HepG2 (cell line): Measurements from ENCODE around the gene SUPT6H. TPM values are rescaled to one million over a fixed set of nuclear protein-coding genes. Genes with fewer than 3 reads are reported as not detected.

ENCODE experiments used
- ATAC-seq: fragments of 200-7000 bp; cut with Tn5 transposase; 3 replicates; pipeline ENCODE4 v1.9.1; 2020; ENCODE audit warnings: mild to moderate bottlenecking, moderate library complexity
- BruUV-seq: library from RNA; stranded (reverse); fragments of 400-500 nt; replicated peaks from 2 replicates; lab custom pipeline; 2021; lab: Mats Ljungman, UMichigan
- CTCF ChIA-PET: fragments of 300-600 bp; formaldehyde crosslinking; extraction: SDS; loops from one replicate; lab custom pipeline; 2021; ENCODE audit warnings: low total read pairs, inconsistent platforms, low intra/inter-chr PET ratio; lab: Yijun Ruan, JAX
- POLR2A ChIA-PET: fragments of 350-600 bp; sonication (Branson Sonifier 250); formaldehyde crosslinking; loops from one replicate; lab custom pipeline; 2020; ENCODE audit warnings: antibody characterized with exemption, inconsistent platforms; lab: Yijun Ruan, JAX
- DNase-seq: peaks from one replicate; pipeline ENCODE4 v3.0.0-alpha.2; 2015; ENCODE audit warnings: low spot score
- FAIRE-seq: peaks from 3 replicates; lab custom pipeline; 2011; peaks lifted over from hg19 to GRCh38; lab: Jason Lieb, UNC
- H2AFZ ChIP-seq: one replicate; pipeline ENCODE4 v1.6.1; 2011; ENCODE audit warnings: low read length, inconsistent platforms
- H3K27ac ChIP-seq: fragments of 300-600 bp; 3 replicates; pipeline ENCODE4 v1.8.0; 2011; ENCODE audit warnings: mixed run types, mild to moderate bottlenecking, mixed read lengths, low read length, inconsistent platforms; ENCODE audit not compliant: insufficient read depth; ENCODE audit errors: extremely low read length
- H3K27me3 ChIP-seq, 2 experiments: fragments of 200-600 bp in 1 of 2; 2 replicates in 1 of 2; 3 replicates in 1 of 2; pipeline versions ENCODE4 v1.6.0 to v1.8.0; 2011; ENCODE audit warnings: low read length in 2 of 2, mild to moderate bottlenecking in 2 of 2, moderate library complexity in 2 of 2, inconsistent platforms in 1 of 2; ENCODE audit not compliant: insufficient read depth in 2 of 2, control insufficient read depth in 1 of 2
- H3K36me3 ChIP-seq, 2 experiments: fragments of 200-600 bp in 1 of 2; replicated peaks in 1 of 2; 2 replicates in 1 of 2; 3 replicates in 1 of 2; pipeline versions ENCODE4 v1.5.1 to v1.8.0; 2011; ENCODE audit warnings: low read length in 2 of 2, inconsistent platforms in 1 of 2; ENCODE audit not compliant: insufficient read depth in 2 of 2, control insufficient read depth in 1 of 2
- H3K4me1 ChIP-seq: 2 replicates; pipeline ENCODE4 v1.5.1; 2012; ENCODE audit warnings: low read length, inconsistent platforms; ENCODE audit not compliant: insufficient read depth
- H3K4me2 ChIP-seq: 2 replicates; pipeline ENCODE4 v1.6.0; 2011; ENCODE audit warnings: low read depth, low read length, inconsistent platforms
- H3K4me3 ChIP-seq, 3 experiments: fragments of 200-600 bp in 1 of 3; sonication (generic), shearing (Covaris generic) in 1 of 3; replicated peaks in 1 of 3; 2 replicates each; pipeline ENCODE4 v1.5.1; 2011 to 2016; ENCODE audit warnings: low read length in 3 of 3, inconsistent platforms in 2 of 3, low read depth in 2 of 3, mild to moderate bottlenecking in 2 of 3, control low read depth in 1 of 3, mixed read lengths in 1 of 3; ENCODE audit not compliant: insufficient read depth in 1 of 3
- H3K79me2 ChIP-seq: one replicate; pipeline ENCODE4 v1.6.1; 2011; ENCODE audit warnings: low read length, inconsistent platforms; ENCODE audit not compliant: insufficient read depth
- H3K9ac ChIP-seq: 2 replicates; pipeline ENCODE4 v1.6.0; 2011; ENCODE audit warnings: mild to moderate bottlenecking, low read depth, low read length, inconsistent platforms; ENCODE audit not compliant: insufficient read depth
- H3K9me3 ChIP-seq: 2 replicates; pipeline ENCODE4 v1.5.1; 2012; ENCODE audit warnings: mild to moderate bottlenecking, low read length
- H4K20me1 ChIP-seq: 2 replicates; pipeline ENCODE4 v1.6.0; 2011; ENCODE audit warnings: inconsistent platforms, mild to moderate bottlenecking, low read length, moderate library complexity; ENCODE audit not compliant: insufficient read depth
- AGO1 ChIP-seq: fragments of 200-400 bp; formaldehyde crosslinking; IDR thresholded peaks from 2 replicates; pipeline ENCODE4 v1.6.1; 2017; ENCODE audit warnings: mild to moderate bottlenecking, low read depth, low read length, moderate library complexity; ENCODE audit not compliant: poor library complexity, severe bottlenecking
- ATF1 ChIP-seq: IDR thresholded peaks from 2 replicates; pipeline ENCODE4 v1.6.1; 2016; ENCODE audit warnings: mild to moderate bottlenecking, control low read depth
- ETV5 ChIP-seq: IDR thresholded peaks from 2 replicates; pipeline ENCODE4 v1.6.1; 2018; ENCODE audit warnings: missing biosample characterization, missing genetic modification reagents, inconsistent platforms, borderline replicate concordance
- FOXK1 ChIP-seq: sonication (generic); formaldehyde crosslinking; IDR thresholded peaks from 2 replicates; pipeline ENCODE4 v1.4.0; 2020; ENCODE audit warnings: low read depth, missing genetic modification reagents, borderline replicate concordance
- HDAC1 ChIP-seq: sonication (generic); formaldehyde crosslinking; IDR thresholded peaks from 2 replicates; pipeline ENCODE4 v1.5.1; 2020; ENCODE audit warnings: mild to moderate bottlenecking, missing genetic modification reagents
- HNRNPK ChIP-seq: fragments of 200-400 bp; formaldehyde crosslinking; IDR thresholded peaks from 2 replicates; pipeline ENCODE4 v1.6.1; 2018; ENCODE audit warnings: low read length, low read depth, moderate library complexity, mild to moderate bottlenecking; ENCODE audit not compliant: poor library complexity, severe bottlenecking
- HOXA5 ChIP-seq: sonication (generic); formaldehyde crosslinking; IDR thresholded peaks from 2 replicates; pipeline ENCODE4 v1.4.0; 2020; ENCODE audit warnings: missing genetic modification reagents
- JUNB ChIP-seq: sonication (generic); formaldehyde crosslinking; IDR thresholded peaks from 2 replicates; pipeline ENCODE4 v1.8.0; 2022; ENCODE audit warnings: missing genetic modification reagents, mild to moderate bottlenecking, borderline replicate concordance
- KDM1A ChIP-seq: IDR thresholded peaks from 2 replicates; pipeline ENCODE4 v1.6.1; 2016; ENCODE audit warnings: missing compliant biosample characterization
- MAFG ChIP-seq: sonication (generic); formaldehyde crosslinking; IDR thresholded peaks from 2 replicates; pipeline ENCODE4 v1.5.1; 2020; ENCODE audit warnings: mild to moderate bottlenecking, missing genetic modification reagents
- SALL1 ChIP-seq: sonication (generic); formaldehyde crosslinking; IDR thresholded peaks from 2 replicates; pipeline ENCODE4 v1.8.0; 2022; ENCODE audit warnings: mild to moderate bottlenecking, missing genetic modification reagents
- SMYD3 ChIP-seq: sonication (generic); formaldehyde crosslinking; IDR thresholded peaks from 2 replicates; pipeline ENCODE4 v1.8.1; 2023; ENCODE audit warnings: mild to moderate bottlenecking, missing genetic modification reagents
- SP2 ChIP-seq: sonication (generic); formaldehyde crosslinking; IDR thresholded peaks from 2 replicates; pipeline ENCODE4 v1.5.1; 2020; ENCODE audit warnings: mild to moderate bottlenecking, missing genetic modification reagents
- THRA ChIP-seq: sonication (generic); formaldehyde crosslinking; IDR thresholded peaks from 2 replicates; pipeline ENCODE4 v1.4.0; 2020; ENCODE audit warnings: missing genetic modification reagents, borderline replicate concordance
- WIZ ChIP-seq: sonication (generic); formaldehyde crosslinking; IDR thresholded peaks from 2 replicates; pipeline ENCODE4 v1.5.1; 2020; ENCODE audit warnings: mild to moderate bottlenecking, missing genetic modification reagents
- ZBTB20 ChIP-seq: sonication (generic); formaldehyde crosslinking; IDR thresholded peaks from 2 replicates; pipeline ENCODE4 v1.8.1; 2023; ENCODE audit warnings: missing genetic modification reagents, low read depth, mild to moderate bottlenecking, borderline replicate concordance
- ZBTB21 ChIP-seq: sonication (generic); formaldehyde crosslinking; IDR thresholded peaks from 2 replicates; pipeline ENCODE4 v1.4.0; 2020; ENCODE audit warnings: missing genetic modification reagents
- ZMYM4 ChIP-seq: sonication (generic); formaldehyde crosslinking; IDR thresholded peaks from 2 replicates; pipeline ENCODE4 v1.8.1; 2023; ENCODE audit warnings: mild to moderate bottlenecking, missing genetic modification reagents
- ZNF121 ChIP-seq: sonication (generic); formaldehyde crosslinking; IDR thresholded peaks from 2 replicates; pipeline ENCODE4 v1.5.0; 2020; ENCODE audit warnings: mild to moderate bottlenecking, missing genetic modification reagents
- ZNF136 ChIP-seq: sonication (generic); formaldehyde crosslinking; IDR thresholded peaks from 2 replicates; pipeline ENCODE4 v1.8.1; 2022; ENCODE audit warnings: low read depth, mild to moderate bottlenecking, moderate library complexity, missing genetic modification reagents
- ZNF138 ChIP-seq: sonication (generic); formaldehyde crosslinking; IDR thresholded peaks from 2 replicates; pipeline ENCODE4 v1.5.0; 2020; ENCODE audit warnings: mild to moderate bottlenecking, low read depth, missing genetic modification reagents
- ZNF431 ChIP-seq: sonication (generic); formaldehyde crosslinking; IDR thresholded peaks from 2 replicates; pipeline ENCODE4 v1.9.0; 2022; ENCODE audit warnings: missing genetic modification reagents, low read depth, mild to moderate bottlenecking, borderline replicate concordance
- ZNF644 ChIP-seq: IDR thresholded peaks from 2 replicates; pipeline ENCODE4 v1.6.1; 2016; ENCODE audit warnings: low read depth
- ZNF768 ChIP-seq: sonication (generic); formaldehyde crosslinking; IDR thresholded peaks from 2 replicates; pipeline ENCODE4 v1.4.0; 2020; ENCODE audit warnings: missing genetic modification reagents
- ZNF775 ChIP-seq: sonication (generic); formaldehyde crosslinking; IDR thresholded peaks from 2 replicates; pipeline ENCODE4 v1.4.0; 2020; ENCODE audit warnings: missing genetic modification reagents, mild to moderate bottlenecking, moderate library complexity, borderline replicate concordance
- ZNF839 ChIP-seq: sonication (generic); formaldehyde crosslinking; IDR thresholded peaks from 2 replicates; pipeline ENCODE4 v1.4.0; 2020; ENCODE audit warnings: missing genetic modification reagents, mild to moderate bottlenecking, borderline replicate concordance
- WGBS: methylation state at CpG from one replicate; pipeline ENCODE4 v1.1.6; 2017; ENCODE audit warnings: low lambda C conversion rate; 5-methylcytosine and 5-hydroxymethylcytosine counted together
- in situ Hi-C: cut with HindIII; loops from 2 replicates; pipeline ENCODE4 v1.10.0; 2017; ENCODE audit warnings: low pct_unique_long_range_greater_than_20kb; ENCODE audit not compliant: extremely low pct_ligation_motif_present
- intact Hi-C: fragments of 100-400 bp; cut with micrococcal nuclease; formaldehyde crosslinking; loops from one replicate; pipeline ENCODE4 v1.10.0; 2022; ENCODE audit not compliant: unreplicated experiment
- polyA plus RNA-seq, 8 experiments: library from polyadenylated mRNA; depleted of rRNA in 3 of 8; stranded (reverse) in 7 of 8; unstranded in 1 of 8; fragments of >200 nt; fragmentation: Illumina TruSeq in 4 of 8; extraction: Trizol in 4 of 8; gene quantifications; 2 replicates each; pipeline versions ENCODE4 v1.2.1 to v1.2.3, GENCODE V29; 2011 to 2016; ENCODE audit warnings: low read depth in 4 of 8, missing spikeins in 1 of 8, mixed read lengths in 1 of 8; ENCODE audit not compliant: insufficient read depth in 1 of 8
- total RNA-seq, 5 experiments: library from RNA; depleted of rRNA; stranded (reverse); fragments of >200 nt; fragmentation: Illumina TruSeq; extraction: Trizol; gene quantifications; 2 replicates each; pipeline ENCODE4 v1.2.3, GENCODE V29; 2016; ENCODE audit warnings: low read depth in 1 of 5

The SUPT6H gene
- total and polyA plus RNA-seq, 2 of the 13 experiments (the other 11 are each of a cell fraction or from before 2014, with no cell fraction given) = 32.7 to 39.9 TPM

GRCh38 chr17:28714281-28714680 is 52.3 kb downstream of the SUPT6H start:
- H3K4me3 ChIP-seq = no peak overlapping the region
- no peak overlapping the region for H3K4me2 ChIP-seq
- CTCF ChIA-PET = no interaction called here
- DNase-seq = no peak
- BruUV-seq = no TSS peak
- FAIRE-seq = no peak
- no peaks in the 10 kb centered on the region for H3K79me2 ChIP-seq
- POLR2A ChIA-PET = interaction anchor here (10.1 kb wide), 1 partner anchor 15 kb away, joined by 145 read pairs; no protein-coding TSS in a partner anchor
- H3K4me1 ChIP-seq = peaks cover 54% of the 10 kb centered on the region
- H2AFZ ChIP-seq = no peak overlapping the region
- WGBS = 43% methylated on average over 3 of the region's 3 CpGs
- no peaks in the 10 kb centered on the region for H3K9me3 ChIP-seq
- intact Hi-C loops (no loop called here), in situ Hi-C loops (no loop called here)
- no peaks in the 10 kb centered on the region for H3K36me3 ChIP-seq
- peaks cover 2 to 3% of the 10 kb centered on the region in 2 experiments; a peak in 2 of 5 replicates for H3K27me3 ChIP-seq
- H3K9ac ChIP-seq = no peak overlapping the region
- ATAC-seq = no peak
- no peak overlapping the region for H3K27ac ChIP-seq
- no peaks in the 10 kb centered on the region for H4K20me1 ChIP-seq
- TF ChIP-seq MAFG (CRISPR knock-in tag) (no peak), HNRNPK (no peak), KDM1A (CRISPR knock-in tag) (0 out of 2 replicates have a peak, but pooled peaks have one; percentile 37), ATF1 (CRISPR knock-in tag) (no peak), SALL1 (CRISPR knock-in tag) (no peak), ZNF839 (CRISPR knock-in tag) (no peak), JUNB (CRISPR knock-in tag) (no peak), ZBTB20 (CRISPR knock-in tag) (no peak), ZNF121 (CRISPR knock-in tag) (no peak), HOXA5 (CRISPR knock-in tag) (no peak), ZNF775 (CRISPR knock-in tag) (no peak), HDAC1 (no peak), SMYD3 (no peak), THRA (CRISPR knock-in tag) (no peak), ZNF431 (no peak), WIZ (CRISPR knock-in tag) (no peak), ZNF644 (CRISPR knock-in tag) (no peak), AGO1 (no peak), ZNF768 (CRISPR knock-in tag) (peak; percentile 81), ZNF136 (no peak), ETV5 (peak; percentile 35; the same call in 1 of the 2 replicates), ZBTB21 (no peak), ZMYM4 (CRISPR knock-in tag) (no peak), ZNF138 (CRISPR knock-in tag) (no peak), SP2 (CRISPR knock-in tag) (no peak), FOXK1 (CRISPR knock-in tag) (no peak)
